DMS53 treated with DMSO at 0.1 percent for 48 hours (cell line): Measurements from ENCODE around the gene ST8SIA6.
A peak's percentile ranks its signal among the peaks of the same experiment; 100 is the strongest.
"Not testable (repeated sequence)": the region's sequence is repeated elsewhere in the genome, so short reads cannot be mapped to it uniquely, and the experiment has no call there.

ENCODE experiments used
- DNase-seq: peaks from one replicate; lab custom pipeline; 2025; ENCODE audit not compliant: unreplicated experiment; lab: John Stamatoyannopoulos, UW

ST8SIA6 gene

GRCh38 chr10:17460756-17461155 lies 6.4 kb upstream of the ST8SIA6 start:
- DNase-seq, result no peak

GRCh38 chr10:17457083-17457482 lies 2.7 kb upstream of the ST8SIA6 start:
- DNase-seq, result no peak

GRCh38 chr10:17456032-17456548 lies 1.7 kb upstream of the ST8SIA6 start:
- no peak for DNase-seq

- no peak for DNase-seq
Measured at GRCh38 chr10:17455015-17455520, 673 bp upstream of the ST8SIA6 start.

- peak; percentile 24 for DNase-seq
Measured at GRCh38 chr10:17453373-17454091, 863 bp downstream of the ST8SIA6 start.

- no peak for DNase-seq
Measured at GRCh38 chr10:17453035-17453372, 1.4 kb downstream of the ST8SIA6 start.

- DNase-seq, result no peak
Measured at GRCh38 chr10:17452060-17452841, 2.1 kb downstream of the ST8SIA6 start.

- DNase-seq, result no peak
Measured at GRCh38 chr10:17450024-17450423, 4.4 kb downstream of the ST8SIA6 start.

GRCh38 chr10:17445400-17445998 lies 8.9 kb downstream of the ST8SIA6 start:
- DNase-seq, result peak; percentile 13

- no peak for DNase-seq
Measured at GRCh38 chr10:17444388-17444714, 10.0 kb downstream of the ST8SIA6 start.

GRCh38 chr10:17443707-17444387 lies 10.5 kb downstream of the ST8SIA6 start:
- DNase-seq, result no peak

- DNase-seq, result no peak
Measured at GRCh38 chr10:17438583-17438982, 15.8 kb downstream of the ST8SIA6 start.

- DNase-seq, result not testable (repeated sequence)
Measured at GRCh38 chr10:17436578-17436977, 17.8 kb downstream of the ST8SIA6 start.

- DNase-seq, result no peak
Measured at GRCh38 chr10:17435953-17436352, 18.4 kb downstream of the ST8SIA6 start.

- DNase-seq, result no peak
Measured at GRCh38 chr10:17435187-17435586, 19.2 kb downstream of the ST8SIA6 start.

GRCh38 chr10:17432723-17433122 lies 21.7 kb downstream of the ST8SIA6 start:
- no peak for DNase-seq

GRCh38 chr10:17431871-17432311 lies 22.5 kb downstream of the ST8SIA6 start:
- DNase-seq, result no peak

- DNase-seq, result peak; percentile 76
Measured at GRCh38 chr10:17430647-17431355, 23.6 kb downstream of the ST8SIA6 start.

GRCh38 chr10:17429490-17429889 lies 24.9 kb downstream of the ST8SIA6 start:
- DNase-seq, result no peak

GRCh38 chr10:17428351-17429097 lies 25.9 kb downstream of the ST8SIA6 start:
- no peak for DNase-seq
